Activated T-helper 1 cell treated with anti-CD3 and anti-CD28 coated beads, Interleukin-2, amount 50 U/mL, for 16 hours (primary cell): ENCODE measurements around the gene MAPK8.
A peak's percentile ranks its signal among the peaks of the same experiment; 100 is the strongest.

Source experiments
- DNase-seq, 2 donors: peaks; one replicate each; pipeline ENCODE4 v3.0.0-alpha.2; 2020; ENCODE audit warnings: low read depth in 1 of 2, low spot score in 1 of 2

Gene MAPK8

DNA sequence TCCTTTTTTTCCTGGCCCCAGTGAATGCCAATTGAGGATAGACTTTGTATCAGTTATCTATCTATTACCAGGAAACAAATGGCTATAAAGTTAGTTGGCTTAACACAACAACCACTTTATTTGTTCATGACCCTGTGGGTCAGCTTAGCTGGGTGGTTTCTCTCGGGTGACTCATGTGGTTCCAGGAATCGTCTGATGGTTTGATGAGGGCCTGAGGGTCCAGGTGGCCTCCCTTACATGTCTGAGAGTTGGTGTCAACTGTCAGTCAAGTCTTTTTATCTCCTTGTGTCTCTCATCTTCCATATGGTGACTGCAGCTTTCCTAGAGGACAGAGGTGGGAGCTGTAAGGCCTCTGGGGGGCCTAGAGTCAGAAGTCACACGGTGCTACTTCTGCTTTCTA is 15.3 kb upstream of the MAPK8 start:
- DNase-seq, result no peak

GRCh38 chr10:48292616-48293015 is 13.9 kb upstream of the MAPK8 start:
- no peak for DNase-seq

DNA sequence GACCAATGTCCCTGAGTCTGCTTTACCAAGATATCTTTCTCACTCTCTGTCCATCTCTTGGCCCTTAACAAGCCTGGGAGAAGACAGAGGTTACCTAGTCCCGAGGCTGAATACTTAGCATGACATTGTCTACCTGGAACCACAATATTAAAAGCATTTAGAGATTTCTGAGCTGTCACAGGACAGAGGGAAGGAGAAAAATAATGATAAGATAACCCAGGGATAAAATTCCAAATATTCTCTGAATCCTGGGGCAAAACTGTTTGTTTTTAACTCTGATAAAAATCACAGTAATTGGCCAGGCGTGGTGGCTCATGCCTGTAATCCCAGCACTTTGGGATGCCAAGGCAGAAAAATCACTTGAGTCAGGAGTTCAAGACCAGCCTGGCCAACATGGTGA is 12.0 kb upstream of the MAPK8 start:
- DNase-seq, result no peak

GRCh38 chr10:48296576-48297098 is 9.8 kb upstream of the MAPK8 start:
- DNase-seq, result no peak

DNA sequence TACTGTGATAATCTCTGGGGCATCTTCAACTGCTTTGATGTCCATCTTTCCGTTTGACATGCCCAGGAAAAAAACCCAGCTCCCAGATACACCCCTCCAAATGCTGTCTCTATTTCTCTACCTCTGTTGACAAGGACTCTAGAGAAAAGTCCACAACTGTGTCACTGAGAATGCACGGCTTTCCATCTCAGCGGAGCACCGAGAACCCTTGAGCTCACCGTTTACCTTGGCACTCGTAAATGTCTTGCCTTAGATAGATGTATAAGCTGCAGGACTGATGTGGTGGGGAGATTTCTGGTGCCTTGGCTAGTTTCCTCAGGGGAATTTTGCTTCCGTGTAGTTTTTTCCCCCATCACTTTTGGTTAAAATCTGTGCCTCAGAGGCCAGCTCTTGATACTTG is 7.4 kb upstream of the MAPK8 start:
- DNase-seq, result no peak

GRCh38 chr10:48299692-48300091 is 6.8 kb upstream of the MAPK8 start:
- DNase-seq, result no peak

- DNase-seq, result no peak
Measured at GRCh38 chr10:48300556-48300955, 5.9 kb upstream of the MAPK8 start.

DNA sequence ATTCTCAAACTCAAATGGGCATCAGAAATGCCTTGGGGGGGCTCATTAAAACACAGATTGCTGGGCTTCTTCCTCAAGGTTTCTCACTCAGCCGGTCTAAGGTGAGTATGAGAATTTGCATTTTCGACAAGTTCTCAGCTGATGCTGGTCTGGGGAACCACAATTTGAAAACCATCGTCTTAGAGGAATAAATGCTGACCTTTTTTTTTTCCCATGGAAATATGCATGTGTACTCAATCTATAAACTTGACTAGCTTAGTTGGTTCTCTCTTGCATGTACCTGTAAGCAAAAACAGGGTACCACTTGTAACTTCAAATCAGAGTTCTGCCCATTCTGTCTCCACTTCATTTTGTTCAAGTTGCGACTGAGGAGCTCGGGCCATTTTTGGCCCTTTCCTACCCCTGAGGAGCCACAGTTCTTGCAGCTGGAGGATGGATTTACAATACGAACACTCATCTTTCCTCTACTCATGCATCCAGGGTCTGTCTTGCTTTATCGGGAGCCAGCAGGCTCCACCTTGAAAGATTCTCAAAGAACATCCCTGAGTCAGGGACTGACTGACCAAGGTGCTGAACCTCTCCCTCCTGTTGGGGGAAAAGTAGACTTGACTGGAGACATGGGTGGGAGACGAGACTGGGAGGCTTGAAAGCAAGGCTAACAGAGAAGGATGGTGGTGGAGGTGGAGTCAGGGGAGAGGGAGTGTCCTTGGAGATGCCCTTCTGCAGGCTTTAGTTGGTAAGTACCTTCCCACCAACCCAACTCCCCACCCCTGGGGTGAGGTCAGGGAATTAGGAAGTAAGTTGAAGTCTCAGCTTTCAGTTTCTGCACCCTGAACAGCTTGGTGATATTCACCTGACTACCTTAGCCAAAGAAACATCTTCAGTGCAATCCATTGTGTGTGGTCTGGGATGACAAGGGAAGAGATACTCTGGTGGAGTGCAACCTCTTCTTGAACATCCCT is 3.7 kb upstream of the MAPK8 start:
- DNase-seq, result no peak

GRCh38 chr10:48305905-48306264 is 592 bp upstream of the MAPK8 start:
- DNase-seq, result no peak

DNA sequence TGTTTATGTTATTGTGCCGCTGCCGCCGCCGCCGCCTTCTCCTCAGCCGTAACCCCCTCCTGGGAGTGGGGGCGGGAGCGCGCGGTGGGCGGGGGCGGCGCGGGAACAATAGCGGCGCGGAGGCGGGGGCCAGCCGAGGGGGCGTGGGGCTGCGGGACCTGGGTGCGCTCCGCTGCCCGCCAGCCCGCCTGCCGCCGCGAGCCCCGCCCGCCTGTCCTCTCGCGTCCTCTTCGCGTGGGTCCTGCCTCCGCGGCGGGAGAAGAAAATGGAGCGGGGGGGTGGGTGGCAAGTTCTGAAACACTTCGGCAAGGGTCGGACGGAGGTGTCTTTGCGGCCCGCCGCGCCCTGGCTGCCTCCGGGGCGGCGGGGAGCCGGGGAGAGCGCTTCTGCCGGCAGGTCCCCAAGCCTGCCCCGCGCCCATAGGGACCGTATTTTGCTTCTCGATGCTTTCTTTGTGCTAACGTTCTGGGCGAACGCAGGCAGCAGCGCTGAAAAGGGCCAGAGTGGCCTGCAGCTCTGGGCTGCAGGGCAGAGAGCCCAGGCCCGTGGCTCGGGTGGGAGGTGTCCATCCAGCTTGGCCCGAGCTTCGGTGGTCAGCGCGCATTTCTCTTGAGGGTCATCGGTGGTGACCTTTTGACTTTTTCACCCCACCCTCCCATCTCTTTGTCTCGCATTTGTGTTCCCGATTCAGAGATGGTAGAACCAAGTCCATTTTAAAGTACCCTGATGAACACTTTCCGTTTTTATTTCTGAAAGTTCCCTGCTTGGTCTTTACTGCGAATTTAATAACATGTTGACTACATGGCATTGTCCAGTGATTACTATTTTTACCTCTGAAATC is 613 bp downstream of the MAPK8 start:
- peak; percentile 43 to 62 for DNase-seq

DNA sequence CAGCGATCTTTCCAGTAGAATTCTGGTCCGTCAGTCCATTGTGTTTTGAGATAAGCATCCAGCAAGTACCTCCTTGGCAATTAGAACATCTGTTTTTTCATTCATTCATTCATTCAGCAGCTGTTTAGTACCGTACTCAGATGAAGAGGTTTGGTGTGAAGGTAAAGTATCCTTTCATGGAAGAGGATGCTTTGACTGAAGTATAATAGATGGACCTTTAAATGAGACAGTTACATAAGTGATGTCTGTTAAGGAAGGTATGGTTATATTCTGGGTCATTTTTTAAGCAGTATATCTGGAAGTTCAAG is 1.2 kb downstream of the MAPK8 start:
- no peak for DNase-seq

DNA sequence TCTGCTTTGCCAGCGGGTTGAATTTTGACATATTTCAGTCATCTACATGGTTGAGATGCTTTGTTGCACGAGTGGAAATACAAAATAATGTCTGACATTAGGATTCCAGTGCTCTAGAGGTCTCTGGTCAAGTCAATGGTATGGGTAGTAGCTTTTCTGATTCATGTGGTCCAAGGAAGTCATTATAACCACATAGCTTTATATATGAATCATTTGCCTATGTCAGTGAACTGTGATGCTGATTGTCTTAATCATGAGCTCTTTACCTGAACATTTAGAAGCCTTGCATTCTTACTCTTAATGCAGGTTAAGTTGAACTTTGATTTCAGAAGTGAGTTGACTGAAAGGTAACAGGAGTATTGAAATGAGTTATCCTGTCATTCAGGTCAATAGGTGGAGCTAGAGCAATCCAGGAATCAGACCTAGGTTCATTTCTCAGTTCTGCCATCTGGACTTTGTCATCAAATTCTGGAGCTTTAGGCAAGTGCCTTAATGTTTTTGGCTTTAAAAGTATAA is 3.3 kb downstream of the MAPK8 start:
- DNase-seq, result no peak

- no peak for DNase-seq
Measured at GRCh38 chr10:48314107-48314506, 7.6 kb downstream of the MAPK8 start.

- no peak for DNase-seq
Measured at GRCh38 chr10:48316236-48316635, 9.8 kb downstream of the MAPK8 start.

GRCh38 chr10:48317321-48317990 is 11.0 kb downstream of the MAPK8 start:
- DNase-seq, result no peak

DNA sequence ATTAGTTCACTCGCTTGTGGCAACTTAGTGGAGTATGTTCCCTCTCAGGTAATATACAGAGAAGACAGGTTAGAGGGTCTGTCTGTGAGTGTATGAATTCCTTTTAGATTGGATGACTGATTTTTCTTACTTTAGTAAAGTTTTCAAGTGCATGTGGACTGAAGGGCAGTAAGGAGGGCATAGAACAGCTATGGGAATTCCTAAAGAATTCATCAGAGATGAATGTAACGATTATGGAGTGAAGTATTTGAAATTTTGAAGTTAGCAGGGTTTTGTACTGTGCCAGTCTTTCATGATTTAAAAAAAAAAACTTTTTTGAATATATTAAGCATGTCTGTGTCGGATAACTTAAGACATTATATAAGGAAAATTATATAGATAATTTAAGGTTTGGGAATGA is 15.5 kb downstream of the MAPK8 start:
- no peak for DNase-seq

DNA sequence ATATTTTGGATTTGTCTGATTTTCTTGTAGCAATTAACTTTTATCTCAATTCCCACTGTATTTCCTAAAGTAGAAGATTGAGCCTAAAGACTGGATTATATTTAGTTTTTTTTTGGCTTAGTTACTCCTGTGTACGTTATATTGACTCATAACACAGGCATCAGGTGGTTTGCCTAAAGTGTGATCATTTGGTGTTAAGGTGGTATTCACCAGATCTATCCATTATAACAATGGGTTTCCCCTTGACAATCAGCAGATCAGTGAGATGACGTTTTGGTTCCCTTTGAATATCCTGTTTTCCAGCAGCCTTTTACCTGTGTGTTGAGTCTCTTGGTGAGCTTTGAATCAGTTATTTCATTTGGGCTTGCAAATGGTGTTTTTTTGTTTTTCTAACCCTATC is 18.1 kb downstream of the MAPK8 start:
- DNase-seq, result no peak

DNA sequence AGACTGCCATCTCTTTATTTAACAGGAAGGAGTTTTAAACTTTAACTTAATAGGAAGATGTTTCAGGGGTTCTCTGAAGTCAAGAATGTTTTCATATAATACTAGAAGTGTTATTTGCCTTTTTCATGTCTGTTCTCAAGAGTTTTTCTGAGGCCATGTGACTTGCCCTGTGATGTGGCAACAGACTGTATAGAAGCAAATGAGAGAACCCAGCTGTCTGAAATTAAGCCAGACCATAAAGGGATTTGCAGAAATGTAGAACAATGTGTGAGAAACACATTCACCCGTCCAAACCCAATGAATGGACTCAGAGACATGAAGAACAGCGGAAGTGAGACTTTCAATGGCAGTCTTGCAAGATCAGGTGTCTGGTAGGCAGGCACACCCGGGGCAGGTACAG is 23.8 kb downstream of the MAPK8 start:
- no peak for DNase-seq

- no peak for DNase-seq
Measured at GRCh38 chr10:48331436-48331835, 25.0 kb downstream of the MAPK8 start.

GRCh38 chr10:48332166-48332870 is 25.8 kb downstream of the MAPK8 start:
- DNase-seq, result no peak

GRCh38 chr10:48332871-48333216 is 26.4 kb downstream of the MAPK8 start:
- DNase-seq, result no peak
